AG10803 (cell line): ENCODE measurements around the gene PIANP.

Source experiments
- DNase-seq: peaks from one replicate; pipeline ENCODE4 v3.0.0; 2010; ENCODE audit warnings: low read depth
- H3K4me3 ChIP-seq: 2 replicates; pipeline ENCODE4 v1.5.1; 2011; ENCODE audit warnings: mild to moderate bottlenecking, low read length, control low read depth
- TF ChIP-seq, protein P1 (sequence below): conservative IDR thresholded peaks from 2 replicates; pipeline ENCODE4 v1.5.1; 2011; ENCODE audit warnings: mild to moderate bottlenecking, low read length, control low read depth, inconsistent platforms

The PIANP gene

DNA sequence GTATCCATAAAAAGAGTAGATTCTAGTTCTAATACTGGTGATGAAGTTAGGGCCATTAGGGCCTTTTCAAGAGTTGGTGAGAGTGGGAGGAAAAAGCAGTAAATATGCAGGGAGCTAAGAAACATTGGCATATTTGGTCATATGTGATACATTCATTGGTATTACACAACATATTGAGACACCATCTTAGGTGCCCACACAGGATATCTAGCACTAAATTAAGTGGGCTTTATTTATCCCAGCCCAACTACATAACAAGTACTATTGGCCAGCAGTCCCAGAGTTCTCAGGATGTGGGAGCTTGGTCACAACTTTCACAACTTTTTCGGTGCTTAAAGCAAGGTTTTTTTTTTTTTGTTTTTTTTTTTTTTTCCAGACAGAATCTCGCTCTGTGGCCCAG, 35.7 kb downstream of the PIANP start:
- TF ChIP-seq, protein P1, sequence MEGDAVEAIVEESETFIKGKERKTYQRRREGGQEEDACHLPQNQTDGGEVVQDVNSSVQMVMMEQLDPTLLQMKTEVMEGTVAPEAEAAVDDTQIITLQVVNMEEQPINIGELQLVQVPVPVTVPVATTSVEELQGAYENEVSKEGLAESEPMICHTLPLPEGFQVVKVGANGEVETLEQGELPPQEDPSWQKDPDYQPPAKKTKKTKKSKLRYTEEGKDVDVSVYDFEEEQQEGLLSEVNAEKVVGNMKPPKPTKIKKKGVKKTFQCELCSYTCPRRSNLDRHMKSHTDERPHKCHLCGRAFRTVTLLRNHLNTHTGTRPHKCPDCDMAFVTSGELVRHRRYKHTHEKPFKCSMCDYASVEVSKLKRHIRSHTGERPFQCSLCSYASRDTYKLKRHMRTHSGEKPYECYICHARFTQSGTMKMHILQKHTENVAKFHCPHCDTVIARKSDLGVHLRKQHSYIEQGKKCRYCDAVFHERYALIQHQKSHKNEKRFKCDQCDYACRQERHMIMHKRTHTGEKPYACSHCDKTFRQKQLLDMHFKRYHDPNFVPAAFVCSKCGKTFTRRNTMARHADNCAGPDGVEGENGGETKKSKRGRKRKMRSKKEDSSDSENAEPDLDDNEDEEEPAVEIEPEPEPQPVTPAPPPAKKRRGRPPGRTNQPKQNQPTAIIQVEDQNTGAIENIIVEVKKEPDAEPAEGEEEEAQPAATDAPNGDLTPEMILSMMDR, result no peak
- H3K4me3 ChIP-seq, result no peak overlapping the region
- peak; percentile 13 for DNase-seq

DNA sequence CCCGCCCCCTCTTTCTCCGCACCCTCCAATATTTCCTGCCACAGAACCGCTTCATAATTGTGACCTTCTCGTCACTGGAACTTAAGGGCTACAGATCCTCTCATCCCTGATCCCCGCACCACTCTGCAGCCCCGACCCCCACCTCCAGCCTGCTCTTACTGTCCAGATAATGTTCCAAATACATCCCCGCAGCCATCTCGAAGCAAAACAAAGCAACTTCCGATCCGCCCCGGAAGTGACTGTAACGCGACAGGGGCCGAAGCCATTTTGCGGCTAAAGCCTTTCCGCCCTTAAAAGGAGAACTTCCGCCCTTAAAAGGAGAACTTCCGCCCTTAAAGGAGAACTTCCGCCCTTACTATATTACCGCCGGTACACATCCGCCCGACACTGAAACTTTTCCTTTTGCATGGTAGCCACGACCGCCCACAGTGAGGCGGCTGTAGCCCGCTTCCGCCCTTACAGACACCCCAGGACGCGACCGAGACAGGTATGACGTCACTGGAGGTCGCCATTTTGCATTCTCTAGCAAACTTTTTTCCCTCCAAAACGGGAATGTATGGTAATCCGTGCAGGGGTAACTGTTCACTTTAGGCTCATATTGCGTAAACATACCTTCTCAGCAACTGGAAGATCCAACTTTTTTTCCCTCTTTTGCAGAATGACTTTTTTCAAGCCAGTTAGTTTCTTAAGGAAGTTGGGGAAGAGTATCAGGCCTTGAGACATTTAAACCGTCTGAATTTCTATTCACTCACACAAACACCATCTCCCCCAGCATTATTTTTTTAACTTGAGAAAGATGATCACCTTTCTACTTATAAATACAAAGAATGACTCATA, 37.5 kb downstream of the PIANP start, which contains the start of gene ING4:
TSS of gene ING4 (minus strand) at position 214 of the 837 bp plus-strand sequence. CDS start at position 196, 18 bp downstream.
- DNase-seq, result peak; percentile 100
- peak within 1 kb of the TSS; percentile 78 for H3K4me3 ChIP-seq
- TF ChIP-seq, protein P1, result no peak

DNA sequence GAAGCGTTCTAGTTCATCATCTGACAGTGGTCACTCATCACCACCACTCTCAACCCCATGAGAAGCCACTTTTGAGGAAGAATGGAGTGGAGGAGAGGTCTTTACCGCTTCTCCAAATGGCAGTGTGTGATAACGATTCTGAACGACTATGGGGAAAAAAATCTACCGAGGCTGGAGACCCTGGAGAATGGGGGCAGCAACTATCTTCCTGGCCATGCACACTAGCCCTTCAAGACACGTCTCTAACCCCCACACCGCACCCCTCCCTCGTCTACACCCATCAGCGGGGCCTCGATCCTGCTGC, 38.1 kb downstream of the PIANP start:
- H3K4me3 ChIP-seq, result peak overlapping the region; percentile 78
- no peak for DNase-seq
- TF ChIP-seq, protein P1, result no peak

DNA sequence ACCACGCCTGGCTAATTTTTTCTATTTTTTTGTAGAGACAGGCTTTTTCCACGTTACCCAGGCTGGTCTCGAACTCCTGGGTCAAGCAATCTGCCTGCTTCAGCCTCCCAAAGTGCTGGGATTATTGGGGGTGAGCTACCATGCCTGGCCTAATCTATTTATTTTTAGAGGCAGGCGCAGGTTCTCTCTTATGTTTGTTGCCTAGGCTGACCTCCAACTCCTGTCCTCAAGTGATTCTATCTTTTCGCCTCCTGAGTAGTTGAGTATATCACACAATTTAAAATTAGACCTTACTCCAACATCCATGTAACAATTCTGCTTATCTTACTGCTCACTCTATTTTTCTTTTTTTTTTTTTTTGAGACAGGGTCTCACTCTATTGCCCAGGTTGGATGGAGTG, 46.6 kb downstream of the PIANP start:
- DNase-seq, result no peak
- H3K4me3 ChIP-seq, result no peak overlapping the region
- TF ChIP-seq, protein P1, result no peak

DNA sequence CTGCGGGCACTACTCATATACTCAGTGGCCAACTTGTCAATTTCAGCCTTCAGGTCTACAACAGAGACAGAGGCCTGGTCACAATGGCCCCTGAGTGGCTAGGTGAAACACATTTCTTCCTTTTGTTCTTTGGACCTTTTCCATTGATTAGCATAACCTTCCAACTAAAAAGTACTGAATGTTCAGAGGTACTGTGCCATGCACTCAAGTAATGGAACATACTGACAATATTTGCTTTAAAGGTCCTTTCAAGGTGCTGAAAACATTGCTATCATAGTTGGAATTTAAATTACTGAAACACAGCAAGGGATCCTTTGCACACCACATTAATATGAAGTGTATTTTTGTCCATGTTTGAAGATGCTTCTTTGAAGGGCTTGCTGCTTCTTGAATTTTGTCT, 47.3 kb downstream of the PIANP start:
- H3K4me3 ChIP-seq, result no peak overlapping the region
- DNase-seq, result no peak
- TF ChIP-seq, protein P1, result no peak

DNA sequence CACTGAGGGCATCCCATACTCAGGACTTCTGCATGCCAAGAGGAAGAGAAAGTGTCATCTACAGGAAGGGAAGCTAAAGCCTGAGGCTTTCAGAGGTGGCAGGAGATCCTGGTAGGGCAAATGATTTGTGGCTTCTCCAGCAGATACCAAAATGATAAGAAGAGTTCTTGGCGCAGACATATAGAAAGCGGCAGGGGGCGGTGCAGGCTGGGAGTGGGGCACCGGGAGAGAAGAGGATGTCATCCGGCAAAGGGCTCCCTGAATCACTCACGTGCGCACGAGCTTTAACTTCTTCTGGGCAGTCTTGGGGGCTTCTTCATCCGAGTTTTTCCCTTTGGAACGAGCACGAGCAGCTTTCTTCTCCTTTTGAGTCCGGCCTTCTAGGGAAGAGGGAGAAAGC, 48.2 kb downstream of the PIANP start:
- H3K4me3 ChIP-seq, result no peak overlapping the region
- TF ChIP-seq, protein P1, result no peak
- DNase-seq, result no peak

DNA sequence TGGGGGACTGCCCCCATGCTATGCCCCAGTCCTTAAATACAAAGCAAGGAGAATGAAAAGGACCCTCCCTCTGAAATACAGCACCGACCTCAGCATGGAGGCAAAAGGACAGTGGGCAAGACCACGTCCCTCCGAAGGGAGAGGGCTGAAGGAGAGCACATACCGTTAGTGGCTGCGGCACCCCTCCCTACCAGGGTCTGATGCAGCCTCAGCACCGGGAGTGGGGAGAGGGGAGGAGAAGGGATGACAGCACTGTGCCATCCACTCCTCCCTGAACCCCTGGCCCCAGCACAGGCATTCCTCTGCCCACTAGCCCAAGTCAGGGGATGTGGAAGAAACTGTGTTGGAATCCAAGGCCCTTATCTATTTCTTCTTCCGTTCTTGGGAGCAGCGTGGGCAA, 49.8 kb downstream of the PIANP start:
- TF ChIP-seq, protein P1, result no peak
- no peak for DNase-seq
- H3K4me3 ChIP-seq, result no peak overlapping the region
